GM23338 (cell line): ENCODE measurements around the gene DAB1.

Source experiments
- POLR2AphosphoS5 ChIP-seq: IDR thresholded peaks from 2 replicates; pipeline ENCODE4 v1.6.1; 2016; ENCODE audit warnings: antibody characterized with exemption, low read depth
- TF ChIP-seq, protein P1 (sequence below), 2 experiments: fragments of 200-600 bp in 1 of 2; sonication (generic) in 1 of 2; conservative IDR thresholded peaks; 2 replicates each; pipeline versions ENCODE4 v1.5.1 to v1.6.1; 2016 to 2017; ENCODE audit warnings: antibody characterized with exemption in 2 of 2, low read depth in 2 of 2, mild to moderate bottlenecking in 2 of 2, moderate library complexity in 1 of 2

DNA sequence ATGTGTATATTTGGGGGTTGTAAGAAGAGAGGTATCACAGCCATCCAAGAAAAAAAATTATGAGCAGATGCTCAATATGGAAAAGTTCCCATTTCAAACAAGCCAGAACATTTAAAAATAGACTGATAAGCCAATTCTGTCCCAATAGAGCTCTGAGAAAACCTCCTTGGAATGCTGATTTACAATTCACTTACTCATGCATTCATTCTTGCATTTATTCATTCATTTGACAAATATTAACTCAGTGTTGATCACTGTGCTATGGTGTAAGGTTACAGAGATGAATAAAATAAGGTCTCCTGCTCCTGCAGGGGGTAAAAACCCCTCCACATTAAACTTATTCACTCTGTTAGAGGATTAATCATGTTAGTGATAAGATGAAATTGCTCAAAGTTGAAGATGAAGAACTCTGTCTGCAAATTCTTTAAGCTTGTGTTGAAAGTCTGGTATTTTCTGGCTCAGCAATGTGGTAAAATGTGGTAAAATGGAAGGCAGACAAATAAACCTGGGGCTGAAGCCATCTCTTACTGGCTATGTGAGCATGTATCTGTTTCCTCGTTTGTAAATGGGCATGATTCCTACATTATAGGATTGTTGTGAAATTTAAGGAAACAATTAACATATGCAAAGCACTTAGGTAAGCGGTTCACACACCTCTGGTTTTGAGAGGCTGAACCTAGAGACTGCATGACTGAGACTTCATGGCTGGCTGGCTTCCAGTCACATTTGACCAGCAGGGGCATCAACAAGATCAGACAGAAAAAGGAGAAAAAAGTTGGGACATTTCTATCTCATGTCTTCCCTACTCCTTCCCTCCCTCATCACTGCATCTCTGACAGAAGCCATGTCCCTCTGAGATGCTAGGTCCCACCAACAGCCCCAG, 45.0 kb upstream of the DAB1 start:
- TF ChIP-seq, protein P1, sequence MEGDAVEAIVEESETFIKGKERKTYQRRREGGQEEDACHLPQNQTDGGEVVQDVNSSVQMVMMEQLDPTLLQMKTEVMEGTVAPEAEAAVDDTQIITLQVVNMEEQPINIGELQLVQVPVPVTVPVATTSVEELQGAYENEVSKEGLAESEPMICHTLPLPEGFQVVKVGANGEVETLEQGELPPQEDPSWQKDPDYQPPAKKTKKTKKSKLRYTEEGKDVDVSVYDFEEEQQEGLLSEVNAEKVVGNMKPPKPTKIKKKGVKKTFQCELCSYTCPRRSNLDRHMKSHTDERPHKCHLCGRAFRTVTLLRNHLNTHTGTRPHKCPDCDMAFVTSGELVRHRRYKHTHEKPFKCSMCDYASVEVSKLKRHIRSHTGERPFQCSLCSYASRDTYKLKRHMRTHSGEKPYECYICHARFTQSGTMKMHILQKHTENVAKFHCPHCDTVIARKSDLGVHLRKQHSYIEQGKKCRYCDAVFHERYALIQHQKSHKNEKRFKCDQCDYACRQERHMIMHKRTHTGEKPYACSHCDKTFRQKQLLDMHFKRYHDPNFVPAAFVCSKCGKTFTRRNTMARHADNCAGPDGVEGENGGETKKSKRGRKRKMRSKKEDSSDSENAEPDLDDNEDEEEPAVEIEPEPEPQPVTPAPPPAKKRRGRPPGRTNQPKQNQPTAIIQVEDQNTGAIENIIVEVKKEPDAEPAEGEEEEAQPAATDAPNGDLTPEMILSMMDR (conservative IDR thresholded peaks at IDR 0.05; ENCODE audit: low read depth in 2 of 2) = peak in 1 of 2 experiments; percentile 23; a peak in 2 of 4 replicates
- TF ChIP-seq POLR2AphosphoS5 = no peak
